Esophagus (tissue), 2 donors: ENCODE results near the gene RELCH. TPM values are rescaled to one million over a fixed set of nuclear protein-coding genes. Genes with fewer than 3 reads are reported as not detected.

Experiments used
- H3K27ac ChIP-seq, 2 donors: one replicate each; pipeline ENCODE4 v1.5.1; 2013; ENCODE audit warnings: low read depth in 2 of 2, mild to moderate bottlenecking in 2 of 2, inconsistent platforms in 1 of 2, low read length in 1 of 2, moderate library complexity in 1 of 2
- H3K27me3 ChIP-seq, 2 donors: one replicate each; pipeline ENCODE4 v1.6.1; 2013; ENCODE audit warnings: low read length in 2 of 2, control low read depth in 1 of 2, mild to moderate bottlenecking in 1 of 2; ENCODE audit not compliant: insufficient read depth in 2 of 2, control insufficient read depth in 1 of 2
- H3K36me3 ChIP-seq, 2 donors: one replicate each; pipeline ENCODE4 v1.6.1; 2013; ENCODE audit warnings: low read length in 1 of 2; ENCODE audit not compliant: control insufficient read depth in 2 of 2, insufficient read depth in 2 of 2
- H3K4me1 ChIP-seq, 2 donors: one replicate each; pipeline ENCODE4 v1.6.1; 2013; ENCODE audit warnings: low read length in 1 of 2; ENCODE audit not compliant: control insufficient read depth in 2 of 2, insufficient read depth in 2 of 2
- H3K4me3 ChIP-seq, 2 donors: one replicate each; pipeline ENCODE4 v1.5.1; 2013; ENCODE audit warnings: low read length in 2 of 2, mild to moderate bottlenecking in 2 of 2, low read depth in 1 of 2, moderate library complexity in 1 of 2
- H3K9me3 ChIP-seq, 2 donors: one replicate each; pipeline ENCODE4 v1.6.1; 2013; ENCODE audit warnings: mild to moderate bottlenecking in 2 of 2, low read depth in 1 of 2, low read length in 1 of 2, moderate library complexity in 1 of 2; ENCODE audit not compliant: control insufficient read depth in 2 of 2, insufficient read depth in 1 of 2
- WGBS, 2 donors: extraction: QIAGEN DNeasy Blood & Tissue Kit; methylation state at CpG; one replicate each; pipeline ENCODE4 v1.1.7; 2013; 5-methylcytosine and 5-hydroxymethylcytosine counted together
- polyA plus RNA-seq, 2 donors: library from polyadenylated mRNA; stranded (reverse); fragments of 200-250 nt; gene quantifications; one replicate each; pipeline ENCODE4 v1.2.3, GENCODE V29; 2013
- donor health status: healthy with polysubstance abuse.
- donor health status: Bipolar disorder and iron deficiency.

Gene RELCH
- 10 to 100 TPM; 29.4 to 30.0 TPM for polyA plus RNA-seq

GRCh38 chr18:62186774-62187542, at the start of gene RELCH, which contains the start of gene PIGN:
Gene RELCH (plus strand): TSS chr18:62187255. CDS start chr18:62187506, 251 bp downstream.
Gene PIGN (minus strand): TSS chr18:62187056. CDS start chr18:62161353, 25,703 bp downstream.
- WGBS, 2 donors: 0% methylated on average over 55 of the region's 55 CpGs
- Histone ChIP-seq H3K9me3 (no peaks in the 10 kb centered on the region), H3K27me3 (no peaks in the 10 kb centered on the region), H3K4me1 (peaks cover 0 to 2% of the 10 kb centered on the region in 2 donors), H3K4me3 (peak within 1 kb of the TSS; percentile 98 to 99), H3K27ac (peak within 1 kb of the TSS; percentile 86 to 98), H3K36me3 (no peaks in the 10 kb centered on the region)

- Histone ChIP-seq H3K27me3 (no peaks in the 10 kb centered on the region), H3K27ac (no peak overlapping the region), H3K4me1 (no peaks in the 10 kb centered on the region), H3K4me3 (no peak overlapping the region), H3K9me3 (no peaks in the 10 kb centered on the region), H3K36me3 (peaks cover 0 to 11% of the 10 kb centered on the region in 2 donors)
- 87 to 92% methylated on average over 2 of the region's 2 CpGs for WGBS, 2 donors
These were observed 48.4 kb upstream of the RELCH start for GRCh38 chr18:62138461-62139235.

GRCh38 chr18:62140259-62140658, 46.8 kb upstream of the RELCH start:
- Histone ChIP-seq H3K4me3 (no peak overlapping the region), H3K27ac (no peak overlapping the region), H3K9me3 (no peaks in the 10 kb centered on the region), H3K4me1 (no peaks in the 10 kb centered on the region), H3K36me3 (peaks cover 0 to 12% of the 10 kb centered on the region in 2 donors), H3K27me3 (no peaks in the 10 kb centered on the region)
- WGBS, 2 donors: 89 to 96% methylated on average over 1 of the region's 1 CpG

GRCh38 chr18:62144338-62144737, 42.7 kb upstream of the RELCH start:
- Histone ChIP-seq H3K36me3 (peaks cover 0 to 4% of the 10 kb centered on the region in 2 donors), H3K4me3 (no peak overlapping the region), H3K27ac (no peak overlapping the region), H3K27me3 (no peaks in the 10 kb centered on the region), H3K4me1 (no peaks in the 10 kb centered on the region), H3K9me3 (no peaks in the 10 kb centered on the region)
- WGBS, 2 donors: 92 to 96% methylated on average over 2 of the region's 2 CpGs

GRCh38 chr18:62151068-62151771, 35.8 kb upstream of the RELCH start:
- no peaks in the 10 kb centered on the region for H3K4me1 ChIP-seq
- H3K4me3 ChIP-seq: no peak overlapping the region
- WGBS, 2 donors: 92 to 93% methylated on average over 9 of the region's 9 CpGs
- H3K9me3 ChIP-seq: no peaks in the 10 kb centered on the region
- no peak overlapping the region for H3K27ac ChIP-seq
- H3K27me3 ChIP-seq: no peaks in the 10 kb centered on the region
- H3K36me3 ChIP-seq: no peaks in the 10 kb centered on the region

- H3K9me3 ChIP-seq: no peaks in the 10 kb centered on the region
- H3K27me3 ChIP-seq: no peaks in the 10 kb centered on the region
- no peaks in the 10 kb centered on the region for H3K36me3 ChIP-seq
- H3K4me1 ChIP-seq: no peaks in the 10 kb centered on the region
- 89 to 91% methylated on average over 1 of the region's 1 CpG for WGBS, 2 donors
- H3K27ac ChIP-seq: no peak overlapping the region
- H3K4me3 ChIP-seq: no peak overlapping the region
These were observed 34.2 kb upstream of the RELCH start for GRCh38 chr18:62152844-62153243.

- 92 to 95% methylated on average over 1 of the region's 1 CpG for WGBS, 2 donors
- peaks cover 0 to 2% of the 10 kb centered on the region in 2 donors for H3K36me3 ChIP-seq
- H3K4me1 ChIP-seq: no peaks in the 10 kb centered on the region
- H3K27me3 ChIP-seq: no peaks in the 10 kb centered on the region
- H3K4me3 ChIP-seq: no peak overlapping the region
- H3K27ac ChIP-seq: no peak overlapping the region
- H3K9me3 ChIP-seq: no peaks in the 10 kb centered on the region
These were observed 29.2 kb upstream of the RELCH start for GRCh38 chr18:62157843-62158242.

- WGBS, 2 donors: 90 to 93% methylated on average over 7 of the region's 7 CpGs
- H3K4me1 ChIP-seq: no peaks in the 10 kb centered on the region
- H3K36me3 ChIP-seq: peaks cover 0 to 2% of the 10 kb centered on the region in 2 donors
- no peak overlapping the region for H3K4me3 ChIP-seq
- H3K27ac ChIP-seq: no peak overlapping the region
- H3K9me3 ChIP-seq: peaks cover 0 to 2% of the 10 kb centered on the region in 2 donors
- H3K27me3 ChIP-seq: no peaks in the 10 kb centered on the region
These were observed 22.7 kb upstream of the RELCH start for GRCh38 chr18:62164310-62164709.

- peaks cover 0 to 2% of the 10 kb centered on the region in 2 donors for H3K36me3 ChIP-seq
- H3K27me3 ChIP-seq: no peaks in the 10 kb centered on the region
- WGBS, 2 donors: 75 to 84% methylated on average over 5 of the region's 5 CpGs
- no peak overlapping the region for H3K27ac ChIP-seq
- H3K9me3 ChIP-seq: peaks cover 0 to 2% of the 10 kb centered on the region in 2 donors
- H3K4me3 ChIP-seq: no peak overlapping the region
- H3K4me1 ChIP-seq: no peaks in the 10 kb centered on the region
These were observed 22.1 kb upstream of the RELCH start for GRCh38 chr18:62164855-62165487.
